ENCODE results near the gene KIF11. TPM values are rescaled to one million over a fixed set of nuclear protein-coding genes. Genes with fewer than 3 reads are reported as not detected.
"Not testable (repeated sequence)": the region's sequence is repeated elsewhere in the genome, so short reads cannot be mapped to it uniquely, and the experiment has no call there.

KIF11 gene
- 3.2 and 10.5 TPM in 2 replicates for total RNA-seq

DNA sequence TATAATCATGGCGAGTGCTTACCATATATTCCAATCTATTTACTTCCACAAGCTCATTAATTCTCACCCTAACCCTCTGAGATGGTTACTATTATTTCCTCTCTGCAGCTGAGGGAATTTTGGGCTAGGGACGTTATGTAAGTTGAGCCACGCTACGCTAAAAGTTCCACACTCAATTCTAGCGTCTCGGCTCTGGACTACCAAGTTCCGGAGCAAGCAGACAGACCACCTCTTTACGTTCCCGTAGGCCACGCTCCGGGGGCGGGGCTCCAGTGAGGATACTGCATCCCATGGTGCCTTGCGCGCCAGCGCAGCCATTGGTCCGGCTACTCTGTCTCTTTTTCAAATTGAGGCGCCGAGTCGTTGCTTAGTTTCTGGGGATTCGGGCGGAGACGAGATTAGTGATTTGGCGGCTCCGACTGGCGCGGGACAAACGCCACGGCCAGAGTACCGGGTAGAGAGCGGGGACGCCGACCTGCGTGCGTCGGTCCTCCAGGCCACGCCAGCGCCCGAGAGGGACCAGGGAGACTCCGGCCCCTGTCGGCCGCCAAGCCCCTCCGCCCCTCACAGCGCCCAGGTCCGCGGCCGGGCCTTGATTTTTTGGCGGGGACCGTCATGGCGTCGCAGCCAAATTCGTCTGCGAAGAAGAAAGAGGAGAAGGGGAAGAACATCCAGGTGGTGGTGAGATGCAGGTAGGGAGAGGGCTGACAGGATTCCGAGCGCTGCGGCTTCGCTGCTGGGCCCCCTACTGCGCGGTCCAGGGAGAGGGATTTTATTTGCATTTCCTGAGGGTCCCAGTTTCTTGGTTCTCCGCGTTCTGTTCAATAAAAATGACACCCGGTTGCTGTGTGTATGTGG is at the start of gene KIF11:
Gene KIF11 (plus strand): TSS at position 370 of the 858 bp plus-strand sequence. CDS start 246 bp downstream, at position 616.
- peak; percentile 96 to 97 for DNase-seq (ENCODE audit: low read depth in 2 of 2)

DNA sequence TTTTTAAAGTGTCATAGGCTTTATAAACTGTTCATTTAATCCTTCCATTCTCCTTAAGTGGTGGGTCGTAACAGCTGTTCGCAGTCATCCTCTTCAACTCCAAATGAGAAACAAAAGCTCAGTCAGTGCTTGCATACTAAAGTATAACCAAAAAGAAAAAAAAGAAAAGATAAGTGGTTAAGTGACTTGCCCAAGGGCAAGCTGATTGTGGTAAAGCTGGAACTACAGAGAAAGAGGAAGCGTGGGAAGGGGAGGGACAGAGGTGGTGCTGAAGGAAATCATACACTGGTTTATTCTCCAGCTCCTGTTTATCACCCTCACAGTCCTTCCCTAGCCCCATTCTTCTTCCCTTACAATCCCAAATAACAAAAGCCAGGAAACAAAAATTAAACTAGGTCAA is 48.6 kb upstream of the KIF11 start:
- peak; percentile 10 to 12 for DNase-seq (ENCODE audit: low read depth in 2 of 2)

DNA sequence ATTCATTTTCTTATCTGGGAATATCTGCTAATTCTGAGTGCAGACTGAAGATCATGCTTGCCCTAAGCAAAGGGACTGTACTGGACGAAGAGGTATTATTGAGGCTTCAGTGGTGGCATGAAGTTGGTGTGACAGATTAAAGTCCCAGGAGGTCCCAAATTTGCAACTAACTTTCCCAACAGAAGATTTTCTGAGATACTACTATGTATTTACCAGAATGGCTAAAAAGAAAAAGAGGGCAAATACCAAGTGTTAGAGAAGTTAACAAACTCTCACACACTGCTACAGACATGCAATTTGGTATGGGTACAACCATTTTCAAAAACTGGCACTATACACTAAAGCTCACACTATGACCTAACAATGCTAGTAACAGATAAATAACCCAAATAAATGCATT is 47.4 kb upstream of the KIF11 start:
- no peak for DNase-seq (ENCODE audit: low read depth in 2 of 2)

- no peak for DNase-seq (ENCODE audit: low read depth in 2 of 2)
These were observed 45.3 kb upstream of the KIF11 start for GRCh38 chr10:92547676-92548075.

DNA sequence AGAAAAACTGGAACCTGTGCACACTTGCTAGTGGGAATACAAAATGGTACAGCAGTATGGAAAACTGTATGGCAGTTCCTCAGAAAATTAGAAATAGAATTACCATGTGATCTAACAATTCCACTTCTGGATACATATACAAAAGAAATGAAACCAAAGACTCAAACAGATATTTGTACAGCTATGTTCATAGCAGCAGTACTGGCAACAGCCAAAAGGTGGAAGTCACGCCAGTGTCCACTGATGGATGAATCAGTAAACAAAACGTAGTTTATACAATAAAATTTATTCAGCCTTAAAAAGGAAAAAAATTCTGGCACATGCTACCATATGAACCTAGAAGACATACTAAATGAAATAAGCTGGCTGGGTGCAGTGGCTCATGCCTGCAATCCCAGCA is 42.0 kb upstream of the KIF11 start:
- no peak for DNase-seq (ENCODE audit: low read depth in 2 of 2)

DNA sequence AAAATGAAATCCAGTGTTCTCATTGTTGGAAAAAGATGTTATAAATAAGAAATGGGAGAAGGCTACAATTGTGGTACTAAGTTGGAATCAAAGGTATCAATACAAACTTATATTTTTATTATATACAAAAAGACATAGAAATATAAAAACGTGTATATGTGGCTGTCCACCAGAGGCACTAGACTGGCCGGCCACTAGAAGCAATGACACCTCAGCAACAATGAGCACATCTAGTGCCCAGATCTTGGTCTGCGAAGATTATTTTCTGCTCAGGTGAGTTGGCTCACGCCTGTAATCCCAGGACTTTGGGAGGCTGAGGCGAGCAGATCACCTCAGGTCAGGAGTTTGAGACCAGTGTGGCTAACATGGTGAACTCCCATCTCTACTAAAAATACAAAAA is 40.6 kb upstream of the KIF11 start:
- no peak for DNase-seq (ENCODE audit: low read depth in 2 of 2)

DNA sequence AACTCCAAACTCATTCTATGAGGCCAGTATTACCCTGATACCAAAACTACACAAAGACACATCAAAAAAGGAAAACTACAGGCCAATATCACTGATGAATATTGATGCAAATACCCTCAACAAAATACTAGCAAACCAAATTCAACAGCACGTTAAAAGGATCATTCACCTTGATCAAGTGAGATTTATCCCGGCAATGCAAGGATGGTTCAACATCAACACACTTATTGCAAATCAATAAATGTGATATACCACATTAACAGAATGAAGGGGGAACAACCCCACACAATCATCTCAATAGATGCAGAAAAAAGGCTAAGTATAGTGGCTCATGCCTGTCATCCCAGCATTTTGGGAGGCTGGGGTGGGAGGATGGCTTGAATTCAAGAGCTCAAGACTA is 39.0 kb upstream of the KIF11 start:
- DNase-seq (ENCODE audit: low read depth in 2 of 2): no peak

GRCh38 chr10:92559046-92559445 is 33.9 kb upstream of the KIF11 start:
- DNase-seq (ENCODE audit: low read depth in 2 of 2): no peak

- DNase-seq (ENCODE audit: low read depth in 2 of 2): no peak
These were observed 30.5 kb upstream of the KIF11 start for GRCh38 chr10:92562424-92562823.

- DNase-seq (ENCODE audit: low read depth in 2 of 2): peak in 1 of 2 donors; percentile 63
These were observed 24.9 kb upstream of the KIF11 start for GRCh38 chr10:92567952-92568600.

DNA sequence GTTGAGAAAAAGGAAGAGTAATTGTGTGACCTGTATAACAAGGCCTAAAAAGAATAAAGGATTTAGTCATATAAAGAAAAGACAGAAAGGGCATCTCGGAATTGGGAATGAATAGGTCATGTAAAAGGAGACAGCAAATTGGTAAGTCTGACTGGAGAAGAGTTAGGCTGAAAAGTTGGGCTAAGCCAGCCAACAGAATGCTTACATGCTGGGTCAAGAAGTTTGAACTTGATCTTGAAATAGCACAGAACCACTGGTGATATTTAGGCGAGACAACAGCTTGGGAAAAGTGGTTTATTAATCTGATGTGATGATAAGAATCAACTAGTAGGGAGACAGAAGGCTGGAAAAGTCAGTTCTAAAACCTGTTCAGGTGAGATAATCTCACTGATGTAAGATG is 23.9 kb upstream of the KIF11 start:
- no peak for DNase-seq (ENCODE audit: low read depth in 2 of 2)

DNA sequence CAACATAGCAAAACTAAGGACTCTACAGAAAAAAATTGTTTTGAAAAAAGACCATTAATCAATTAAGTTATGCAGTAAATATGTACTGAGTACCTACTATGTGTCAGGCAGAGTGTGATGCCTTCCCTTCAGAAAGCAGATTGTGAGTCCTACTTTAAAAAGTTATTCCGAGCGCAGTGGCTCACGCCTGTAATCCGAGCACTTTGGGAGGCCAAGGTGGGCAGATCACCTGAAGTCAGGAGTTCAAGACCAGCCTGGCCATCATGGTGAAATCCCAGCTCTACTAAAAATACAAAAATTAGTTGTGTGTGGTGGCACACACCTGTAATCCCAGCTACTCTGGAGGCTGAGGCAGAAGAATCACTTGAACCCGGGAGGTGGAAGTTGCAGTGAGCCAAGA is 23.3 kb upstream of the KIF11 start:
- DNase-seq (ENCODE audit: low read depth in 2 of 2): not testable (repeated sequence)

DNA sequence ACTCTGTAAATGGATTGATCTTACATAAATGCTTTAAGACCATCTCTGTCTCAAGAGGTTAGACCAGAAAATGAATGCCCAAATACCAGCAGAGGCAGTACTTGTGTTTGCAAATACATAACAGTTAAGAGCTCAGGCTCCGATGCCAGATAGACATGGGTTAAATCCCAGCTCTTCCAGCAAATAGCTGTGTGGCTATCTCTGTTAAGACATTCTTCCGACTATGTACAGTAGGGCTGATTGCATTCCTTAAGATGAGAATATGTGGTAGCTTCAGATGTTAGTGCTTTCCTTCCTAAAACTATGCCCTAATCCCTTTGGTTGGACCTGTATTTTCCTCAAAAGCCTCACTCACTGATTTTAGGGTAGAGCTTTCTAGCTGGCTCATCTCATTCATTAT is 21.3 kb upstream of the KIF11 start:
- DNase-seq (ENCODE audit: low read depth in 2 of 2): no peak

GRCh38 chr10:92572362-92573090 is 20.4 kb upstream of the KIF11 start:
- DNase-seq (ENCODE audit: low read depth in 2 of 2): no peak

DNA sequence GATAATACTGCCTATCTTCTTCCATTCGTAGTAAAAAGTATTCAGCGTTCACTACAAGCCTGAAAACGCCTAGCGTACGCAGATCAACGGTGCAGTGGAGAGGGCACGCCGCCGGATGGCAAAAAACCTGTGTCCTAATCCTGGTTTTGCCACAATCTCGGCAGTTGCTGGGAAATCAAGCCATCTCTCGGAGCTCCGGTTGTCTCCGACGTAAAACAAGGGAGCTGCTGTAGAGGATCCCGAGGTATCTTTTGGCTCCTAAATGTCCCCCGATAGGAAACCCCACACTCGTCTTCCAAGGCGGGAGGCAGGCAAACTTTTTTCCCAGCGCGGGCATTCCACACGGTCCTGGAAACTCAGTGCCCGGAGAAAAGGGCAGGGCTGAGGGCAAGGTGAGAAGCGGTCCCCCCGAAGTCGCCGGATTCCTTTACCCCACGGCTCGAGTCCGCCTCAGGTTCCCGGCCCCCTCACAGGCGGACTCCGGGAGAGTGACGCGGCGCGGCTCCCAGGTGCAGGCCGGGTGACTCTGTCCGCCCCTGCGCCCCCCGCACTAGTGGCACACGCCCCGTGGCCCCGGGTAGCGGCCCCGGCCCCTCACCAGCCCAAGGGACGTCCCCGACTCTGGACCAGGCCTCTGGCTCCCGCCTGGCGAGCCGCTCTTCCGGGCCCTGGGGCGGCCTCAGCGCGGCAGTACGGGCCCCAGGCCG is 19.7 kb upstream of the KIF11 start:
- peak; percentile 56 to 62 for DNase-seq (ENCODE audit: low read depth in 2 of 2)

- DNase-seq (ENCODE audit: low read depth in 2 of 2): peak; percentile 93 to 95
These were observed 19.0 kb upstream of the KIF11 start, which contains the start of gene IDE for GRCh38 chr10:92573798-92574547. Gene IDE, minus strand, starts transcription at chr10:92574093. Its CDS starts 74 bp downstream, at chr10:92574019.

DNA sequence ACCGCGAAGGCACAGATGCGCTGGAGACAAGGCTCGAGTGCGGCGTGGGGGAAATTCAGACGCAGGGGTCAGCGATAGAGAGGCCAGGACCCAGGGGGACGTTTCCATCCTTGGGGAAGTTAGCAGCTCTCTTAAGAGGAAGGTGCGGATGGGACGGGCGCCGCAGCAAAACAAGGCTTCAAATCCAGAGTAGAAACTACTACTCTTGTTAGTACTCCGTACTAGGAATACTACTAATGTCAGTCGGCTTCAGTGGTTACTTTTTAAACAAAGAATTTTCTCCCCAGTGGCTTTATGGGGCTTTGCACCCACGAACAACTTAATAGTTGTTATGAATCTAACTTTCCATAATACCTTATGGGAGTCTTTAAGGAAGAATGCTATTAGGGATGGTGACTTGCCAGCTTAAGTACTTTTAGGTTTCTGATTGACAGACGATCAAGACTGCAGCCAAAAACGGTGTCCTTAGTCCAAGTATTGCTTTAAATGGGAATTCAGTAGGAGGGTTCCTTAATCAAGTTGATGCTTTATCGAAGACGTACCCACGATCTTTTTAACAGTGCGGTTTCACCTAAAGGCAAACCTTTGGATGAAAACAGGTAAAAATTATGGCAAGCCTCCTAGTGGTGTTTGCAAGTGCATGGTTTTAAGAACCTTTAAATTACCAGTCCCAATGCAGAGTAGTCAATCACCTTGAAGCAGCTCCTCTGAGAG is 18.2 kb upstream of the KIF11 start:
- no peak for DNase-seq (ENCODE audit: low read depth in 2 of 2)

DNA sequence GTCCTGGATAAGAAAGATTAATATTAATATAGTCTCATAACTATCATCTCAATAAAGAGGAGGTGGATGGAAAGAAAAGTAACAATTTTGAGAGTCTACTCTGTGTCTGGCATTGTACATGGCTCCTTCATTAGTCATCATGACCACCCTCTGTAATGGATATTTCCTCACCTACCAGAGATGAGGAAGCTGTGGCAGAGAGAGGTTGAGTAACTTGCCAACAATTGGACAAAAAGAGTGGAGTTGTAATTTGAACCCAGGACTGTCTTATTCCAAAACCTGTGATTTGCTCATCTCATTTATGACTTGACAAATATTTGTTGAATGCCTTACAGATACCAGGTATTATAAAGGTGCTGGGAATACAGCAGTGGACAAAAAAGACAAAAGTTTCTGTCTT is 17.0 kb upstream of the KIF11 start:
- DNase-seq (ENCODE audit: low read depth in 2 of 2): no peak

DNA sequence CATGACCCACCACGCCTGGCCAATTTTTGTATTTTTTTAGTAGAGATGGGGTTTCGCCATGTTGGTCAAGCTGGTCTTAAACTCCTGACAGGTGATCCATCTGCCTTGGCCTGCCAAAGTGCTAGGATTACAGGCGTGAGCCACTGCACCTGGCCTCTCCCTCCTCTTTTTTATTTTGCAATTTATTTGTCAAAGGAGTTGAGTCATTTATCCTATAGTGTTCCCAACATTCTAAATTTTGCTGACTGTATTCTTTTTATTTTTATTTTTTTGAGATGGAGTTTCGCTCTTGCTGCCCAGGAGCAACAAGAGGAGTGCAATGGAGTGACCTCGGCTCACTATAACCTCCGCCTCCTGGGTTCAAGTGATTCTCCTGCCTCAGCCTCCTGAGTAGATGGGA is 10.6 kb upstream of the KIF11 start:
- not testable (repeated sequence) for DNase-seq (ENCODE audit: low read depth in 2 of 2)
